WTC11 (cell line): Measurements from ENCODE around the gene LAPTM5. TPM values are rescaled to one million over a fixed set of nuclear protein-coding genes. Genes with fewer than 3 reads are reported as not detected.

Source experiments
- ATAC-seq: fragments of 200-7000 bp; cut with Tn5 transposase; 2 replicates; pipeline ENCODE4 v1.10.0; 2021; ENCODE audit warnings: mild to moderate bottlenecking, moderate library complexity
- CTCF ChIA-PET: fragments of 300-600 bp; sonication (Branson Sonifier 250); formaldehyde crosslinking; loops from one replicate; lab custom pipeline; 2021; ENCODE audit warnings: antibody characterized with exemption; lab: Charles Lee
- POLR2A ChIA-PET: fragments of 350-600 bp; sonication (Branson Sonifier 250); formaldehyde crosslinking; loops from one replicate; lab custom pipeline; 2021; ENCODE audit warnings: antibody characterized with exemption; lab: Charles Lee
- DNase-seq: peaks from one replicate; pipeline ENCODE4 v3.0.0; 2021; ENCODE audit warnings: low spot score
- H3K27ac Mint-ChIP-seq: 2 replicates; pipeline ENCODE4 v1.8.0; 2021; ENCODE audit warnings: mixed read lengths
- H3K27me3 Mint-ChIP-seq: 2 replicates; pipeline ENCODE4 v1.8.0; 2021; ENCODE audit warnings: low read depth, mild to moderate bottlenecking, moderate library complexity, mixed read lengths
- H3K36me3 Mint-ChIP-seq: 2 replicates; pipeline ENCODE4 v1.8.0; 2021; ENCODE audit warnings: mixed read lengths
- H3K4me1 Mint-ChIP-seq: 2 replicates; pipeline ENCODE4 v1.8.0; 2022; ENCODE audit warnings: mixed read lengths
- H3K4me3 Mint-ChIP-seq: 2 replicates; pipeline ENCODE4 v1.8.0; 2021; ENCODE audit warnings: mild to moderate bottlenecking, moderate library complexity, mixed read lengths
- H3K9me3 Mint-ChIP-seq: 2 replicates; pipeline ENCODE4 v1.8.0; 2021; ENCODE audit warnings: mixed read lengths
- CBFB ChIP-seq: sonication (generic); formaldehyde crosslinking; IDR thresholded peaks from 2 replicates; pipeline ENCODE4 v1.8.1; 2022; ENCODE audit warnings: mild to moderate bottlenecking, low read depth, missing genetic modification reagents
- MLX ChIP-seq: sonication (generic); formaldehyde crosslinking; IDR thresholded peaks from 2 replicates; pipeline ENCODE4 v1.8.1; 2023; ENCODE audit warnings: mild to moderate bottlenecking, missing genetic modification reagents, moderate library complexity
- PRDM15 ChIP-seq: sonication (generic); formaldehyde crosslinking; IDR thresholded peaks from 2 replicates; pipeline ENCODE4 v1.8.0; 2022; ENCODE audit warnings: missing genetic modification reagents
- PREB ChIP-seq: sonication (generic); formaldehyde crosslinking; IDR thresholded peaks from 2 replicates; pipeline ENCODE4 v1.8.1; 2022; ENCODE audit warnings: mild to moderate bottlenecking, missing genetic modification reagents, moderate library complexity, borderline replicate concordance
- STAT6 ChIP-seq: sonication (generic); formaldehyde crosslinking; conservative IDR thresholded peaks from 2 replicates; pipeline ENCODE4 v1.8.1; 2023; ENCODE audit warnings: mild to moderate bottlenecking, low read depth, missing genetic modification reagents, moderate library complexity
- TEAD1 ChIP-seq: sonication (generic); formaldehyde crosslinking; IDR thresholded peaks from 2 replicates; pipeline ENCODE4 v1.8.0; 2022; ENCODE audit warnings: mild to moderate bottlenecking, missing genetic modification reagents
- ZBTB43 ChIP-seq: sonication (generic); formaldehyde crosslinking; IDR thresholded peaks from 2 replicates; pipeline ENCODE4 v1.8.1; 2023; ENCODE audit warnings: mild to moderate bottlenecking, missing genetic modification reagents
- ZNF232 ChIP-seq: sonication (generic); formaldehyde crosslinking; IDR thresholded peaks from 2 replicates; pipeline ENCODE4 v1.8.0; 2022; ENCODE audit warnings: mild to moderate bottlenecking, missing genetic modification reagents
- ZNF263 ChIP-seq: sonication (generic); formaldehyde crosslinking; IDR thresholded peaks from 2 replicates; pipeline ENCODE4 v1.8.1; 2022; ENCODE audit warnings: low read depth, mild to moderate bottlenecking, moderate library complexity, missing genetic modification reagents
- ZNF317 ChIP-seq: sonication (generic); formaldehyde crosslinking; IDR thresholded peaks from 2 replicates; pipeline ENCODE4 v1.8.1; 2023; ENCODE audit warnings: low read depth, mild to moderate bottlenecking, moderate library complexity, missing genetic modification reagents, borderline replicate concordance
- ZNF532 ChIP-seq: fragments of 250-450 bp; sonication (Bioruptor Pico); IDR thresholded peaks from 2 replicates; pipeline ENCODE4 v1.9.0; 2021; ENCODE audit warnings: mild to moderate bottlenecking, borderline replicate concordance
- total RNA-seq: library from RNA; stranded (reverse); gene quantifications from 3 replicates; pipeline ENCODE4 v1.2.3, GENCODE V29; 2021

LAPTM5 gene
- total RNA-seq, 1 experiment from 2014 or later, result 1.3 TPM

GRCh38 chr1:30787266-30787665, 29.7 kb upstream of the LAPTM5 start (continued):
- no peak for TF ChIP-seq ZNF532 (CRISPR knock-in tag)

- Mint-ChIP-seq H3K4me1 (peaks cover 14% of the 10 kb centered on the region), H3K4me3 (no peak overlapping the region)
- CTCF ChIA-PET, result interaction anchor here (0.7 to 9.2 kb wide), 8 partner anchors 15 to 142 kb away, joined by 3 to 134 read pairs (median 5); partner anchors contain the start of gene SDC3
- ATAC-seq, result no peak
- TF ChIP-seq ZBTB43 (CRISPR knock-in tag) (no peak), MLX (no peak), PREB (CRISPR knock-in tag) (no peak), PRDM15 (CRISPR knock-in tag) (no peak), TEAD1 (no peak)
- TF ChIP-seq, all 79 proteins: peak for 0
- POLR2A ChIA-PET, result interaction anchor here (0.6 kb wide), 1 partner anchor 199 kb away, joined by 4 read pairs; no protein-coding TSS in a partner anchor
- Mint-ChIP-seq H3K36me3 (no peaks in the 10 kb centered on the region), H3K9me3 (no peaks in the 10 kb centered on the region), H3K27ac (no peak overlapping the region), H3K27me3 (no peaks in the 10 kb centered on the region)
- no peak for DNase-seq
These were observed 28.9 kb upstream of the LAPTM5 start for GRCh38 chr1:30786264-30786991.

- H3K4me3 Mint-ChIP-seq, result no peak overlapping the region
- CTCF ChIA-PET, result interaction anchor here (1.2 to 9.2 kb wide), 6 partner anchors 16 to 143 kb away, joined by 4 to 134 read pairs (median 6); partner anchors contain the start of gene SDC3
- TF ChIP-seq ZNF263 (CRISPR knock-in tag), result no peak
- TF ChIP-seq ZNF317 (CRISPR knock-in tag), result no peak
- no peak for TF ChIP-seq CBFB (CRISPR knock-in tag)
- no peak for TF ChIP-seq ZNF232
- TF ChIP-seq STAT6 (CRISPR knock-in tag), result no peak
- TF ChIP-seq, all 79 proteins: peak for 0
- Mint-ChIP-seq H3K9me3 (no peaks in the 10 kb centered on the region), H3K27ac (no peak overlapping the region), H3K36me3 (no peaks in the 10 kb centered on the region), H3K27me3 (no peaks in the 10 kb centered on the region), H3K4me1 (peaks cover 14% of the 10 kb centered on the region)
- DNase-seq (no peak), ATAC-seq (no peak)
- POLR2A ChIA-PET, result no interaction called here
These were observed 28.1 kb upstream of the LAPTM5 start for GRCh38 chr1:30785714-30786113.
